OCI-LY3 (cell line): ENCODE data around the gene TADA3.

Source experiments
- CTCF ChIP-seq: fragments of 200-600, 300-600 bp; sonication (generic); IDR thresholded peaks from 2 replicates; pipeline ENCODE4 v1.5.1; 2014; ENCODE audit warnings: antibody characterized with exemption, low read length, low read depth
- EZH2phosphoT487 ChIP-seq: fragments of 200-600 bp; shearing (Covaris generic); IDR thresholded peaks from 2 replicates; pipeline ENCODE4 v1.6.1; 2018; ENCODE audit warnings: antibody characterized with exemption, mixed run types, low read depth

GRCh38 chr3:9791127-9791526, 1.1 kb downstream of the TADA3 start:
- TF ChIP-seq CTCF (no peak), EZH2phosphoT487 (no peak)
